ENCODE results near the gene CPM.

The CPM gene

DNA sequence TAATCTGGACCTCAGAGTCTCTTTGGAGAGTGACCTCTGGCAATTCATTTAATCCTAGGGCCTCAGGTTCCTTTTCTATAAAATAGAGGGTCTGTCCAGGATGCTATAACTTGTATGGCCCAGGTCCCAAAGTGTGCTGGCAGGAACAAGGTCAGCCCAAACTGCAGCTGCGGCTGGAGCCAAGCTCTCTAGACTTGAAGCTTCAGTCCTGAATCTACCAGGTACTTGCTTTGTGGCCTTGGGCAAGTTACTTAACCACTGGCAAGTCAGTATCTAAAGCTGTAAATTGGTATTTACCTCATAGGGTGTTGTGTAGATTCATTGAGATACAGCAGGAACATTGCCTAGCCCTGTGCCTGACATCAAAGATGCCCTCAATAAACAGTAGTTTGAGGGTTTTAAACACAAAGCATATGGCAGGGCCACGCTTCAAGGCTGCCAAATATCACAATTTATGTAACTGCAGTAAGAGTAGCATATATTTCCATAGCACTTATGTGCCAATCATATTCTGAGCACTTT is 21.7 kb downstream of the CPM start:
- Histone ChIP-seq H3K27ac (no peak overlapping the region), H3K4me3 (no peak overlapping the region), H3K4me1 (peaks cover 0 to 25% (median 0%) of the 10 kb centered on the region in 4 donors), H3K36me3 (no peaks in the 10 kb centered on the region), H3K9me3 (no peaks in the 10 kb centered on the region), H3K27me3 (no peaks in the 10 kb centered on the region)
- no peak for DNase-seq
- intact Hi-C loops (cut with DNase I; ENCODE audit: low total_unique reads): no loop called here
- TF ChIP-seq CTCF (IDR thresholded peaks at IDR 0.05): no peak

DNA sequence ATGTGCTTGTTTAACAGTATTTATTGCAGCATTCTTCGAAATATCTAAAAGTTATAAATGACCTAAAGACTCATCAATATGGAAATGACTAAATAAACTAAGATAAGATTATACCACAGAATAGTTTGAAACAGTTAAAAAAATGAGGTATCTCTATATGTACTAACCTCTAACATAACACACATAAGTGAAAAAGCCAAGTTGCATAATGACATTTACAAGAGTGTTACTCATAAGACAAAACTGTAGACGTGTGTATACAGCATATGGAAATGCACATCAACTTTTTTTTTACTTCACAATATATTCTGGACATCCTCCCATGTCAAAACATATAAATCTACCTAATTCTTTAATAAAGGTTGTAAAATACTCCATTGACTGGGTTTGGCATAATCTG is 22.8 kb downstream of the CPM start:
- no peaks in the 10 kb centered on the region for H3K9me3 ChIP-seq
- H3K27ac ChIP-seq: no peak overlapping the region
- no peaks in the 10 kb centered on the region for H3K36me3 ChIP-seq
- no peak overlapping the region for H3K4me3 ChIP-seq
- no peak for DNase-seq
- intact Hi-C loops (cut with DNase I; ENCODE audit: low total_unique reads): no loop called here
- no peaks in the 10 kb centered on the region for H3K27me3 ChIP-seq
- peaks cover 0 to 19% (median 0%) of the 10 kb centered on the region in 4 donors for H3K4me1 ChIP-seq
- TF ChIP-seq CTCF (IDR thresholded peaks at IDR 0.05): no peak

GRCh38 chr12:68908076-68908475 is 24.9 kb downstream of the CPM start:
- no peak for TF ChIP-seq CTCF (IDR thresholded peaks at IDR 0.05)
- Histone ChIP-seq H3K27me3 (no peaks in the 10 kb centered on the region), H3K4me3 (no peak overlapping the region), H3K27ac (no peak overlapping the region), H3K36me3 (no peaks in the 10 kb centered on the region), H3K4me1 (no peaks in the 10 kb centered on the region), H3K9me3 (no peaks in the 10 kb centered on the region)
- intact Hi-C loops (cut with DNase I; ENCODE audit: low total_unique reads): no loop called here
- no peak for DNase-seq

- Histone ChIP-seq H3K27me3 (no peaks in the 10 kb centered on the region), H3K27ac (no peak overlapping the region), H3K9me3 (no peaks in the 10 kb centered on the region), H3K4me1 (no peaks in the 10 kb centered on the region), H3K4me3 (no peak overlapping the region), H3K36me3 (no peaks in the 10 kb centered on the region)
- no peak for DNase-seq
- intact Hi-C loops (cut with DNase I; ENCODE audit: low total_unique reads): no loop called here
- no peak for TF ChIP-seq CTCF (IDR thresholded peaks at IDR 0.05)
Observed at GRCh38 chr12:68905733-68906132, 27.2 kb downstream of the CPM start.

DNA sequence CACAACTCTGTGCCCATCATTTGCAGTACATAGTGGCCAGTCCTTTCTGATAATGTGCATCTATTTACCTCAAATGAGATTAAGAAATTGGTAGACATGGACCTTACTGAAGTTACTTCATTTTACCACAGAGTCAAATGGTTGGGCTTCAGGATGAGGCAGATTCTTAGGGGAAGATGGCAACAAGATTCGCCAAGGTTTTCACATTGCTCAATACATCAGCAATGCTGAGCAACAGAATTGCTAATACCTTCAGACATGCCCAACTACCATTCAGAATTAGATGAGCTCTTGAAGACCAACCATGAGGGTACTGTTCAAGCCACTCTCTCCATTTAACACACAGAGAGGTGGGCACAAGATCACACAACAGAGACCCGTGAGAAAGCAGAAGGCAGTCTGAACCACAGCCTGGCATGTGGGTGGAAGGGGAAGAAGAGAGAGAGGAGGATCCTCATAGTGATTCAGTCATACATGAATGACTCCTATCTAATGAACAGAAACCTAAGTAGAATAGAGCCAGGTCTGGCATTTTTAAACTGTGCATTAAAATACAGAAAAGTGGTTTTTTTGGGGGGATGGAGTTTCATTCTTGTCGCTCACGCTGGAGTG is 28.5 kb downstream of the CPM start:
- Histone ChIP-seq H3K27me3 (no peaks in the 10 kb centered on the region), H3K9me3 (no peaks in the 10 kb centered on the region), H3K36me3 (no peaks in the 10 kb centered on the region), H3K27ac (no peak overlapping the region), H3K4me1 (no peaks in the 10 kb centered on the region), H3K4me3 (no peak overlapping the region)
- intact Hi-C loops (cut with DNase I; ENCODE audit: low total_unique reads): no loop called here
- no peak for TF ChIP-seq CTCF (IDR thresholded peaks at IDR 0.05)
- DNase-seq: no peak

DNA sequence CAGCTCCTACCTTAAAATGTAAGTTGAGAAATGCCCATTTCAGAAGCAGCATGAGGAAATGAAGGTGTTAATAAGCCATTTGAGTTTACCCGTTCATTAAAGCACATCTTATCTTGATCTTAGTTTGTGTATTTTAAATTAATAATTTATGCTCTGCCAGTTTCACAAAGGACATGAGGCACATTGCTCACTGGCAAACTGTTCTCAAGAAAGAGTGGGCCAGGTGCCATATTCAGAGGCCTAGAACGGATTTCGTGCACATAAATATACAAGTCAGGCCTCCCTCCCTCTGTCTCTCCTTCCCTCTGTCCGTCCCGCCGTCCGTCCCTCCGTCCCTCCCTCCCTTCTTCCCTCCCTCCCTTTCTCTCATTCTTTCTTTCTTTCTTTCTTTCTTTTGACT is 29.5 kb downstream of the CPM start:
- intact Hi-C loops (cut with DNase I; ENCODE audit: low total_unique reads): no loop called here

More for the DNA sequence above, 29.5 kb downstream of the CPM start:
- Histone ChIP-seq H3K27me3 (no peaks in the 10 kb centered on the region), H3K4me3 (no peak overlapping the region), H3K4me1 (no peaks in the 10 kb centered on the region), H3K27ac (no peak overlapping the region), H3K36me3 (no peaks in the 10 kb centered on the region), H3K9me3 (no peaks in the 10 kb centered on the region)
- no peak for DNase-seq
- no peak for TF ChIP-seq CTCF (IDR thresholded peaks at IDR 0.05)
